NCI-H1105 (cell line): Measurements from ENCODE around the gene ANKRD12.
"Not testable (repeated sequence)": the region's sequence is repeated elsewhere in the genome, so short reads cannot be mapped to it uniquely, and the experiment has no call there.

ENCODE experiments used
- DNase-seq: peaks from one replicate; lab custom pipeline; 2025; lab: John Stamatoyannopoulos, UW

ANKRD12 gene

DNA sequence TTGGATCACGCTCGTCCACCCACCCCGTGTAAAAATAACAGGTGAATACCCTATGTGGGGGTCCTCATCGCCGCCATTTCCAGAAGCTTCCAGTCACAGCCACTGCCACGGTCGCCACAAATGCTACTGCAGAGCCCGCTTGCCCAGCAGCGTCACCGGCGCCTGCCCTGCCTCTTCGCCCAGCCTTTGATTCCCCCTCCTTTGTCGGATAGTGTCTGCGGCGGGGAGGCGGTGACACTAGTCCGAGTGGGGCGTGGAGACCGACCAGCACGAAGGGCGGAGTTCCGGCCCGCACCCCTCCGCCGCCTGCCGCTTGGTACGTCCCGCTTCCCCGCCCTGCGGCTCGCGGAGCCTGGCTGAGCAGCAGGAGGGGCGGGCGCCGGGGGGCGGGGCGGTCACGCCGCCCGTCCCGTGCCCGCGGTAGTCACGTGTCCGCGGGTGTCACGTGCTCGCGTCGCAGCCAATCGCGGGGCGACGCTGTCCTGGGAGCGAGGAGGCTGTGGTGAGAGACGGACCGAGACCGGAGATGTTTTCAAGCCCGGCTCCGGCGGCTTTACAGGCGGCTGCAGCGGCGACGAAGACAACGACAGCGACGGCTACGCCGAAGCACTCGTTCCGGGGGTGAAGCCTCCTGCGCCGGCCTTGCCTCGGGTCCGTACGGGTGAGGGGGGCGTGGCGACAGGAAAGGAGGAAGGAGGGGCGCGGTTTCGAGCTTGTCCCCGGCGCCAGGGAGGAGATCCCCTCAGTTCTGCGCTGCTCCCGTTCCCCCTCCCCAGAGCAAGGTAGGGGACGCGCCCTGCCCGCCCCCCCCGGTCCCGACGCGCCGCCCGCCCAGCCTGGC, at the start of gene ANKRD12:
Gene ANKRD12 (plus strand): TSS at position 467 of the 841 bp plus-strand sequence. CDS start 45,652 bp downstream, outside the sequence.
- DNase-seq: peak; percentile 72

DNA sequence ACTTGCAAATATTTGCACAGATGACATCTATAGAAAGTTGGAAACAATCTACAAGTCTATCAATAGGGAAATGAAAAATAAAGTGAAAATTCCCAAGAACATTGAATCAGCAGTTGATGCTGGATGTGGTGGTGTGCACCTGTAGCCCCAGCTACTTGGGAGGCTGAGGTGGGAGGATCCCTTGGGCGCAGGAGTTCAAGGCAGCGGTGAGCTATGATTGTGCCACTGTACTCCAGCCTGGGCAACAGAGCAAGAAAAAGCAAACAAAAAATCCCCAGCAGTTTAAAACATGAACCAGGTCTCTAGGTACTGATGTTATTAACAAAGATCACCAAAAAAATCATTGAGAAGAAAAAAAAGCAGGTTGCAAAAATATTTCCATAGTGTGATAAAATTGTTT, 49.4 kb upstream of the ANKRD12 start:
- no peak for DNase-seq

DNA sequence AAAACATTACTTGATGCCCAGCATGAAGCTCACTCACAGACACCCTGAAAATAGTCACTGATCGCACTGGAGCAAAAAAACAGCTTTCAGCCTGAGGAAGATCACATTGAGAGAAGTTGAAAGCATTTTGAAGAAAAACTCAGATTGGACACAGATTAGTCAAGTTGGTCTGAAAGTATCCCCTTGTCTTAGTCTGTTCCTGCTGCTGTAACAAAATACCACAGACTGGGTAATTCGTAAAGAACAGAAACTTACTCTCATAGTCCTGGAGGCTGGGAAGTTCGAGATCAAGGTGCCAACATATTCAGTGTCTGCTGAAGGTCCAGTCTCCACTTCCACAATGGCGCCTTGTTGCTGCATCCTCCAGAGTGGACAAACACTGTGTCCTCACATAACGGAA, 48.3 kb upstream of the ANKRD12 start:
- no peak for DNase-seq

DNA sequence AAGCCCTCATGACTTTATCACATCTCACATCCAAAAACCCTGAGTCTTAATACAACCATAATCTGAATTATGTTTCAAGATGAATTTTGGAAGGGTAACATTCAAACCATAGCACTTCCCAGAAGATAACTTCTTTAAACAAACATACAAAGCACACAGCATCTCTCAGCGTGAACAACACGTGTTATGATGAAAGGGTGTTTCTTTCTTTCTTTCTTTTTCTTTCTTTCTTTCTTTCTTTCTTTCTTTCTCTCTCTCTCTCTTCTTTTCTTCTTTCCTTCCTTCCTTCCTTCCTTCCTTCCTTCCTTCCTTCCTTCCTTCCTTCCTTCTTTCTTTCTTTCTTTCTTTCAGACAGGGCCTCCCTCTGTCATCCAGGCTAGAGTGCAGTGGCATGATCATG, 47.9 kb upstream of the ANKRD12 start:
- DNase-seq: not testable (repeated sequence)

DNA sequence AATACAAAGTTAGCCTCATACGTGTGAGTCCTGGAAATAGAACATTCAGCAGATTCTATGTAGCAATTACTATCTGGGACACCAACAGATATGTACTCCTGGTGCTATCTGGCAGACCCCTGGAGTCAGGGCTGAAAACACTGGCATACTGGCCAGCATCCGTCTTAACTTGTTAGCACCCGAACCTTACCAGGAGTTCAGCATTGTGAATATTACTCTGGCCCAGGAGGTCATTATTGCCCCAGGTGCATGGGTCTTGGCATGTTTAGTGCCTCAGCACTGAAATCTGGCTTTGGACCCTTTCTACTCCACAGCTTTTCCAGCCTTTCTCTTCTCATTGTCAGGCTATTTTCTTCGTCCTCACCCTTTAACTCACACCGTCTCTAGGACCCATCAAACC, 46.0 kb upstream of the ANKRD12 start:
- DNase-seq: no peak

DNA sequence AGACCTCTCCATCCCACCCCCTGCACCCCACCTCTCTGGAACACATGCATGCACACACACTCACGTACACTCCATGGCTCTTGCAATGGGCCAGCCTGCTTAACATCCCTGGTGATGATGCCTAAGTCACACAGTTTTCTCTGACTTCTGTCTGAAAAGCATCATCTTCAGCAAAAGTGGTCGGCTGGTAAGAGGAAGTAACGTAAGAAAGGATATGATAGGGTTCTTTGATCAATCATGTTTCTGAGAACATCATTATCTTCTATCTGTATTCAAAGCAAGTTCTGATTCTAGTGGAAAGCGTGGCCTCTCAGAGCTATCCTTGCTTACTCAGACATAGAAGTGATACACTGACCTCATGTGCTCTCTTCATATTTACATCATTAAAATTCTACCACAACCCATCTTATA, 45.5 kb upstream of the ANKRD12 start:
- DNase-seq: no peak

DNA sequence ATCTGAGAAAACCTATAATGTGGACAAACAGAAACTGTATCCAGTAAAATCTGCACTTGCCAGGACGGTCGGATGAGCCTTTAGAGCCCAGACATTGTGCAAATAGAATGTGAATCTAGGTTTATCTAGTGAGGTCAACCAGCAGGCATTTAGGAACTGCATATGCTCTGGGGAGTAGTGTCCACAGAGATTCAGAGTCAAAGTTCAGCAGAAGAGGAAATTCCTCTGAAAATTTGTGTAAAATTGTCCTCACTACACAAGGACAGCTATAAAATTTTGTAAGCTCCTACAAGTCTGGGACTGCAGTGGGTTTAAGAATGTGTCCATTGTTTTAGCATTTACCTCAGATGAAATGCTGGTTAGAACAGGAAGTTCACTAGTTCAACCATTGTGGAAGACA, 43.9 kb upstream of the ANKRD12 start:
- no peak for DNase-seq

DNA sequence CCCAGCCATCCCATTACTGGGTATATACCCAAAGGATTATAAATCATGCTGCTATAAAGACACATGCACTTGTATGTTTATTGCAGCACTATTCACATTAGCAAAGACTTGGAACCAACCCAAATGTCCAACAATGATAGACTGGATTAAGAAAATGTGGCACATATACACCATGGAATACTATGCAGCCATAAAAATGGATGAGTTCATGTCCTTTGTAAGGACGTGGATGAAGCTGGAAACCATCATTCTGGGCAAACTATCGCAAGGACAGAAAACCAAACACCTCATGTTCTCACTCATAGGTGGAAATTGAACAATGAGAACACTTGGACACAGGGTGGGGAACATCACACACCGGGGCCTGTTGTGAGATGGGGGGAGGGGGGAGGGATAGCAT, 43.5 kb upstream of the ANKRD12 start:
- DNase-seq: not testable (repeated sequence)

DNA sequence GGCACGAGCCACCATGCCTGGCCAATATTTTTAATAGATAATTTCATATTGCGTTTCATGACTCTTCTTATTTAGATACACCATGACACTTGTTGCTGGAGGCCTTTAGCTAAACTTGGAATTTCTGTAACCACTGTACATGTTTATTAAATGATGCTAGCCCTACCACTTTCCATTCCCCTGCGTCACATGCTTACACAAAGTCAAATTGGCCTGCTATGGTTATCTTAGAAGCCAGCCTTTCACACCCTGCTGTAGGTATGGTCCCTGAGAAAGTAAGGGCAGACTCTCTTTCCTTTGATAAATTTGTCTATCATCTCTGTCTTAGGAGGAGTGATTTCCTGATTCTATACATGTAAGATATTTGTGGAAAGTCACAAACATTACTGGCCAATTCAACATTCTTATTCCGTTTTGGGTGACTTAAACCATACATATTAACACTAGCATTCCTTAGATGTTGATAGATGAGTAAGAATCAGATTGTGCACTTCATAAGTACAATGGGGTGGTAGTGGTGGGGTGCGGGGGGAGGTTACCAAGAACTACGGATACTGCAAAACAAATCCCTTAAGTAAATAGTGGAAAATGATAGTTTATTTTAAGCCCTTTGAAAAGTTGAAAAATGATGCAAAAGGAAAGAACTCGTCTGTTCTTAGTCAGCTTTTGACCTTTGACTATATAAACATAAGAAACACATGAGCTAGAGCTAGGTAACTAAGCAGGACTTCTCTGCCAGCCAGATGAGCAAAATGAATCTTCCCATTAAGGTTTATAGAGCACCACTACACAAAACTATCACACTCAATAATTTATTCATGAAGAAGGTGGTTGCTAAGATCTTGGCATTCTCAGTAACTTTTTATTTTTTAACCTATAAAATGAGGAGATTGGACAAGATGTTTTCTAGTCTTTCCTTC, 42.0 kb upstream of the ANKRD12 start:
- no peak for DNase-seq

DNA sequence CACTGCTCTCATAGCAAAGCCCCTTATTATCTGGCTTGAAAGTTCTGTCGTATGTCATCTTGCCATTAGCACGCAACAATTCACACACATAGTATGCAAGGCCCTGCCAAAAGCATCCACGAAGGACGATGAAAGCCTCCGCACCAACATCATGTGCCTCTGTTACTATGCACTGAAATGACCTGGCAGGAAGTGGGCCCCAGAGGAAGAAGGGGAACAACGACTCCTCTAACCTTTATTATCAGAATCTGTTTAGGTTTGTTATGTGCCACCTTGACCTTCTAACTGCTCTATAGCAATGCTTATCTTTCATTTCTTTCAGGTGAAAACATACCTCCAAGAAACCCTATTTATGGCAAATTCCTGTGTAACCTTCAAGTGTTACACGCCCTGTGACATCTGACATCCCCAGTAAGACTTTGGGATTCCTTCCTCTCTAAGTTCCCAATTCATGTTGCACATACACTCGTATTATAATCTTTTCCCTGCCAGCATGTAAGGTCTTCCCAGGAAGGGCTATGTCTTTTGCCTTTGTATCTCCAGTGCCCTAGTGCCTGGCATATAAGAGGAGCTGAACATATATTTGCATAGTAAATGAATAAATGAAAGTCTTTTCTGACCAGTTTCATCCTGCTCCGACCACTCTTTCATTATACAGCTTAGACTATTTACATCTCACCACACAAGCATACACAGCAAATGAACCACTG, 41.1 kb upstream of the ANKRD12 start:
- no peak for DNase-seq

DNA sequence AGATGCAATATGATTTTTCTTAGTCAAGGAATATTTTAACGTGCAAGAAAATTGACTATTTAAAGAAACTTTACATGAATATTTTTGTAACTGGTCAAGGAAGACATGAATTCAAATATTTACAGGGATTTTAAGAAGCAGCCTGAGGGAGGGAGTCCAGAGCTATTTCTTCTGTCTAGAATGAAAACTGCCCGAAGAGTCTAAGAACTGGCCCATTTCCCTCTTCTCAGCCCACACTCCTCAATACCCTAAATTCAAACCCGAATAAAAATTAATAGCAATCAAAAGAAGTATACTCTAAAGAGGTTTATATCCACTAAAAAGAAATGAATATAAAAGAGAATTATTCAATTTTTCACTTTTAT, 40.6 kb upstream of the ANKRD12 start:
- no peak for DNase-seq

DNA sequence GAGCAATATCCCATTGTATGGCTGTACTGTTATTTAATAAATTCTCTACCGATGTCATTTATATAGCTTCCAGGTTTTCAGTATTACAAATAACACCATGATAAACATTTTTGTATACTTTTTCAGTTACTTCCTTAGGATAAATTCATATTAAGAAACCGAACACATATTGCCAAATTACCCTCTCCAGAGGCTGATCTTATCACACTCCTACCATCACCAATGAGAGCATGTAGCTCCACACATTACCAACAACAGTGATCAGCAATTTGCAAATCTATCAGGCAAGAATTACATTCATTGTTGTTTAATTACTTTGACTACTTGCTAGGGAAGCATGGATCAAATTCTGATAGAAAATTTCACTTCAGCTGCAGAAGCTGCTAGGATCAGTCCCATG, 39.9 kb upstream of the ANKRD12 start:
- DNase-seq: no peak

DNA sequence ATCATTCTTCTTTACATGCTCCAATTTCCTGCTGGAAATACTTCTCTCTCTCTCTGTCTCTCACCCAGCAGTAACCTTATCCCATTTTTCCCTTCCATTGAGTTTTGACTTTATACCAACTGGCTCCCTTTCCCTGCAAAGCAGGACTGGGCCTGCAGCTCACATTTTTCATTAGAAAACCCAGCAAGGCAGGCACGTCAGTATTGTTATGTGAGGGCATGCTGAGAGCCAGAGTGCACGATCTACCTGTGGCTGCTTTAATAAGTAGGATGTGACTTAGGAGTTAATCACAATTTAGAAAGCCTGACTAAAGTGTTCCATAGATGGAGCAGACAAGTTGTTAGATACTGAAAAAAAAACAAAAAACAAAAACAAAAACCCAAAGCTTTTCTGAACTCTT, 39.2 kb upstream of the ANKRD12 start:
- no peak for DNase-seq

DNA sequence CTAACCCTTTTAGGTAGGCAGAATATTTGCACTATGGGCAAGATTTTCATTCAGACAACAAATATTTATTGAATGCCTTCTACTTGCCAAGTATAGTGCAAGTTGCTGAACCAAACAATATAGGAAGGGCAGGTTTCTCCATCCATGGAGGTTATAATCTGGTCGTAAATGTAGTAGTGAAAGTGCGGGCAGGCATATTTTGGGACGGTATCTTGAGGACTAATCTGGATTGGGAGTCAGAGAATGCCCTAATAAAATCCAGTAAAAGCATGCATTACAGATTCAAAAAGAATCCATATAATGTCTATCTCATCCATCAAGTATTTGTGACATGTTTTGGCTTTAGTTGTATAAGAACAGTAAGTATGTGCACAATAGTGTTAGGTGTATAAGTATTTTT, 35.8 kb upstream of the ANKRD12 start:
- DNase-seq: no peak

DNA sequence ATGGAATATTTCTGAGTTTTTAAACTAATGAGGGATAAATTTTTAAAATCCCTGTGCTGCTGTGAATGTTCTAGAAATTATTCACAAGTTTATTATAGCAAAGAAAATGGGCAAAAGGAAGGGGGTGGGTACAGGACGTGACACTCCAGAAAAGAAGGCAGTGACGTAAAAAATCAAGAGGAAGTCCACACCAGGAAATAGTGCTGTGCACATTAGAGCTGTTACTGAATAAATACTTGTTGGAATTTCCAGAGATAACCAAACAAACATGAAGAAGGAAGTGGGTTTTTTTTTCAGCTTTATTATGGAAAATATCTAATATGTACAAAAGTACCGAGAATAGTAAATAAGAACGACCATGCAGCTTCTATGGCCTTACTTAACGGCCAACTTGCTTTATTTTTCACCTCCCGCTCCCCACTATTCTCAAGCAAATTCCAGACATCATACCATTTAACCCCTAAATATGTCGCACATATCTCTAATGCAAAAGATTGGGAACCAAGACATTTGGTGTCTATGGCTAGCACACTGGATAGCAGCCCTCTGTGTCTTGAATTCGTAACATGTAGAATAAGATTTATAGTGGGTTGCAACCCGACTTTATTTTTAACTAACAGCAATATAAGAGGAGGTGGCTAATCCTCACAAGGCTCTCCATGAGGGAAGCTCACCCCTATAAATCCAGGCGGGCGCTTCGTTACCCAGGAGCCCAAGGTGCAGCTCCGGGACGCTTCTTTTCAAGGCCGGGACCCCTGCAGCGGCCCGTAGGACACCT, 34.7 kb upstream of the ANKRD12 start:
- no peak for DNase-seq

DNA sequence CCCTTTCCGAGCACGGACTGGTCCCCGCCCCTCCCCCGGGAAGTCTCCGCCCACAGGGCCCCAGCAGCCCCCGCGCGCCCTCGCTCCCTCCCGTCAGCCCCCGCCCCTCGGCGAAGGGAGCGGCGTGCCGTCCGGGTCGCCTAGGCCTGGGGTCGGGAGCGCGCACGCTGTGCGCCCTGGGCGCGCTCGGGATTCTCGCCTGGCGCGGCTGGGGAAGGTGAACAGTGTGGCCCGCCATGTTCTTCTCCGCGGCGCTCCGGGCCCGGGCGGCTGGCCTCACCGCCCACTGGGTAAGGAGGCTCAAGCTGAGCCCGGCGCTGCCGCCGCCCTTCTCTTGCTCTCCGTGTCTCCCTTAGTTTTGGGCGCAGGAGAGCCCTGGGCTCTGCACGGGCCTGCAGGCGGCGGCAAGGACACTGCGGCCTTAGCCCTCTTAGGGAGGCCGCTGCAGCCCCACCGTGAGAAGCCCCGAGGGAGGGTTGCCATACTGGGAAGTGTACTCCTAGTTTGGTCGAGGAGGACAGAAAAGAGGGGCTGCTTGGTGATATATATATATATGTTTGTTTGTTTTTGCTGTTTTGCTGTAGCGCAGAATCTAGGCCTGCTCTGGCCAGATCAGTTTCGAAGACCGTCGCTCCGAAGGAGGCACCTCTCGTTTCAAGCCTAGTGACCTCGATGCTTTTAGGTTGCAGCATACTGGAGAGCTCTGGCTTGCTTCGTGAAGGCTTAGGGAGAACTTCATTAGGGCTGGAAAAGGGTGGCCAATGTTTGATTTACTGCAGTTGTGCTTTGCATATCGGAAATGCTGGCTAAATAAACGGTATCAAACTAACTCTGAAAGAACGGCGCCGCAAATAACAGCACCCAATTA, 33.8 kb upstream of the ANKRD12 start, which contains the start of gene NDUFV2:
Gene NDUFV2 (plus strand): TSS at position 192 of the 868 bp plus-strand sequence. CDS start 45 bp downstream, at position 237.
- DNase-seq: peak; percentile 84

DNA sequence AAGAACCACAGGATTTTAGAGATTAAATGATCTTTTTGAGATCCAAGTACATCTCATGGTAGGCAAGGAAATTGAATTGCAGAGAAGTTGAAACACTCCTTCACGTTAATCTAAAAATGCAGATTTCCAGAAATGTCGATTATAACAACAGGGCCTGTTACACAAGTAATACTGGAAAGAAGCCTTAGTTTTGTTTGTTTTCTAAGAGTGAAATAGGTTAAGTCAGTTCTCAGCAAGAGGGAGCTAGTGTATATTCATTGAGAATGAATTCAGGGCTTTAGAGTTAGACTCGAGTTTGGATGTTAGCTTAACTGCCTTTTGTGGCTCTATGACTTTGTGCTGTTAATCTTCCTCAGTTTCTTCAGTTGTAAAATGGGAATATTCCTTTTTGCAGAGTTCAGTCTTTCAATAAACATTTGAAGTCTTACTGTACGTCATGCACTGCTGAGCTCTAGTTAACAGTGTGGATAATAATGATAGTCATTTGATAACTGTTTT, 33.2 kb upstream of the ANKRD12 start:
- no peak for DNase-seq

DNA sequence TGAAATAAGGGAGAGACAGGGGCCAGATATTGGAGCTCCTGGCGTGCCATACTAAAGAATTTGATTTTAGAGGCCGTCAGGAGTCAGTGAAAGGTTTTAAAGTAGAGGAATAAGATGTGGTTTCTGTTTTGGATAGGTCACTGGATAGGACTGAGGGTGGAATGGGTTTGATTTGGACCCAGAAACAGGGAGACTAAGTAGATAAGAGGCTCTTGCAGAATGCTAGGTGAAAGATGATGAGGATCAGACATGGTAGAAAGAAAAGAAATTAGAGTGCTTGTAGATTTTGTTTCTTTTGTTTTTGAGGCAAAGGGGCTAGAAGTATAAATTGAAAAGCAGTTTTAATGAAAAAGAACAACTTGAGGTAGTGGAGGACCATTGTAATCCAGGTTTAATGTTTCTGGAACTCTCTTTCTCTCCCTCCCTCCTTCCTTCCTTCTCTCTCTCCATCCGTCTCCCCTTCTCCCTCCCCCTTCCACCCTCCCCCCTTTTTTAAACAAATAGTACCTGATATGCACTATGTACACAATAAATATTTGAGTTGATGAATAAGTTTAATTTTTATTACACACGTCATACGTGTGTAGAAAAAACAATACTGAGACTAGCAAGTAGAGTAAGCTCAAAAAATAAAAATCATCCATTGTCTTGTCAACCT, 32.2 kb upstream of the ANKRD12 start:
- DNase-seq: no peak

DNA sequence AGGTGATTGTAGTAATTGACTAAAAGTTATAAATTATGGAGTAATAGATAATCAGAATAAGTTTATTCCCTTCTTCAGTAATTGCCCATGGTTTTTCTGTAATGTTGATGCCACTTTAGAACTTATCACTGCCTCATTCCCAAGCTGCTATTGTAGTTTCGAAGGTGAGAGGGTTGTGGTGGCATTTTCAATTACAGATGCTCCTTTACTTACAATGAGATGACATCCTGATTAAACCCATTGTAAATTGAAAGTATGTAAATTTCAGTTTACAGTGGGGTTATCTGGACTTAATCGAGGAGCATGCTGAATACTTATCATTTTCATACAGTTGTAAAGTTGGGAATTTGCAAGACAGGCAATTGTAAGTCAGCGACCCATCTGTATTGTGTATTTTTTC, 31.2 kb upstream of the ANKRD12 start:
- DNase-seq: no peak

DNA sequence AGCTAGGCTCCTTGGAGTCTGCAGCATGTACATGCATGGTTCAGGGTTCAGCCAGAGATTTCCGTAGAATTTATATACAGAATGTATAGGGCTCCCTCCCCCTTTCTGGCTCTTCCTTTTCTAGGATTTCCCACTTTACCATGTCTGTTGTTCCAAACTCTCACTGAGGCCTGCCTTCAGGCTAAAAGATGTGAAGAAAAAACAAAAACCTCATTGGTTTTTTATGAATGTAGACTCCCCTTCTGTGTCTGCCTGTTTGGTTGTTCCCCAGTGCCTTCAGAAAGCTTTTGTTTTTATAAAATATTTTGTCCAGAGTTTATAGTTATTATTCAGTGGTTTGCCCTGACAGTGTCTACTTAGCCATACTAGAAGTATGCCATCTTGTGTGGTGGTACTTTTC, 30.5 kb upstream of the ANKRD12 start:
- no peak for DNase-seq
